Gastrocnemius medialis (tissue), 4 donors: Measurements from ENCODE around the gene AP5Z1. TPM values are rescaled to one million over a fixed set of nuclear protein-coding genes. Genes with fewer than 3 reads are reported as not detected.

Experiments used
- ATAC-seq, 2 donors: fragments of 150-250 bp; one replicate each; pipeline ENCODE4 v1.9.1; 2016
- DNase-seq, 2 donors: peaks; one replicate each; pipeline ENCODE4 v3.0.0-alpha.2; 2019
- H3K27ac ChIP-seq, 4 donors: fragments of 200-600 bp; sonication (generic); 1 replicate in 1 of 4; 2 replicates in 3 of 4; pipeline ENCODE4 v1.5.1; 2016 to 2018; ENCODE audit warnings: mild to moderate bottlenecking in 2 of 4, moderate library complexity in 1 of 4
- H3K27me3 ChIP-seq, 3 donors: fragments of 200-600 bp; sonication (generic) in 2 of 3; 1 replicate in 1 of 3; 2 replicates in 2 of 3; pipeline versions ENCODE4 v1.5.1 to v1.6.0; 2016 to 2019; ENCODE audit warnings: mild to moderate bottlenecking in 1 of 3, moderate library complexity in 1 of 3
- H3K36me3 ChIP-seq, 2 donors: fragments of 200-600 bp; sonication (generic) in 1 of 2; one replicate each; pipeline ENCODE4 v1.5.1; 2017 to 2018
- H3K4me1 ChIP-seq, 2 donors: fragments of 200-600 bp; sonication (generic) in 1 of 2; one replicate each; pipeline ENCODE4 v1.5.1; 2016 to 2017; ENCODE audit warnings: mild to moderate bottlenecking in 2 of 2
- H3K4me3 ChIP-seq, 4 donors: fragments of 200-600 bp; sonication (generic) in 3 of 4; 1 replicate in 1 of 4; 2 replicates in 3 of 4; pipeline ENCODE4 v1.5.1; 2016 to 2019; ENCODE audit warnings: mild to moderate bottlenecking in 2 of 4
- H3K9me3 ChIP-seq, 3 donors: fragments of 200-600 bp; sonication (generic) in 2 of 3; 1 replicate in 1 of 3; 2 replicates in 2 of 3; pipeline ENCODE4 v1.5.1; 2016 to 2019
- POLR2A ChIP-seq, 2 donors: fragments of 450-650 bp; IDR thresholded peaks; one replicate each; pipeline ENCODE4 v1.6.1; 2017; ENCODE audit warnings: antibody characterized with exemption in 2 of 2, mild to moderate bottlenecking in 2 of 2, moderate library complexity in 2 of 2
- in situ Hi-C, 4 donors: fragments of 200-750 bp; cut with MboI; loops; one replicate each; pipeline versions ENCODE4 v1.15.0 to v1.8.0; 2017; ENCODE audit warnings: low sequenced_read_pairs in 4 of 4
- intact Hi-C: fragments of 100-400 bp; cut with DNase I; formaldehyde crosslinking; loops from one replicate; pipeline ENCODE4 v1.15.1; 2023; ENCODE audit warnings: low total_unique reads
- microRNA-seq, 2 donors: library from miRNA; unstranded; fragments of <30 nt; microRNA quantifications; one replicate each; pipeline ENCODE4, GENCODE V29; 2016; ENCODE audit warnings: borderline replicate concordance in 2 of 2
- total RNA-seq, 4 donors: library from RNA; depleted of rRNA; stranded (reverse); fragments of >200 nt; gene quantifications; one replicate each; pipeline versions ENCODE4 v1.1.0 to v1.2.3, GENCODE V29; 2016
- TF ChIP-seq, protein P1 (sequence below), 5 experiments: fragments of 450-650 bp in 3 of 5; fragments of 200-600 bp in 2 of 5; sonication (generic) in 2 of 5; IDR thresholded peaks in 4 of 5; conservative IDR thresholded peaks in 1 of 5; 1 replicate in 4 of 5; 2 replicates in 1 of 5; pipeline ENCODE4 v1.5.1; 2016 to 2019; ENCODE audit warnings: antibody characterized with exemption in 5 of 5, mild to moderate bottlenecking in 3 of 5, moderate library complexity in 3 of 5

AP5Z1 gene
- total RNA-seq, 4 donors from 2014 or later = 10.2 to 18.1 (median 14.6) TPM

DNA sequence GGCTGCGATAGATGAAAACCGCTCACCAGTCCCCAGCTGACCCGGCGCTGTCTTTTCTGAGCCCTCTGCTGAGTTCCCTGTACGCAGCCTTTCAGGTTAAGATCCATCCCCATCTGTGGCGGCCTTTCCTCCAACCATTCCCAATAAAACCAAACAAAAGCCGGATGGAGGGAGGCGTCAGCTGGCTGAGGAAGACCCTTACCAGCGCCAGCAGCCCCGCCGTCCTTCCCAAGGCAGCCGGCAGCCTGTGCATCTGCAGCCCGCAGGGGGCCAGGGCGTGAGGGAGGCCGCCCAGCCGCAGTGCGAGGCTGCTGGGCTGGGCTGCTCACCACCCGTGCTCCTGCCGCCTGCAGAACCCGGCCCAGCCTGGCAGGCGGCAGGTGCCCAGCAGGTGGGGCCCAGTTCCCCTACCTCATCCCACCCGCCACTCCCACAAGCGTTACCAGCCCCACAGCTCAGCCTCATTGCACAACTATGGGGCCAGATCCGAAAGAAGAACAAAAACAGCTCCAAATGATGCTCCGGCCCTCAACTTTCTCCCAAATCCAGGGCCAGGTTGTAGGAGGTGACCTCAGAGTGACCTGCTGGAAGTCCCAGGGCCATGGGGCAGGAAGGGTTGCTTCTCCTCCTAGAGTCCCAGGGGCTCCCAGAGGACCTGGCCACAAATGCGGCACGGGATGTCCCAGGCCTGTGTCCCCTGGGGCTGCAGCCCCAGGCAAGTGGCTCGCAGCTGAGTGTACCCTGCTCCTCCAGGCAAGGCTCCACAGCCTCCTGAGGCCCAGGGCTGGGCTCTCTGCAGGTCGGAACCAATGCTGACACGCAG, 62.6 kb downstream of the AP5Z1 start:
- intact Hi-C loops (no loop called here), in situ Hi-C loops (no loop called here)
- H3K36me3 ChIP-seq = no peaks in the 10 kb centered on the region
- no peaks in the 10 kb centered on the region for H3K9me3 ChIP-seq
- DNase-seq (no peak), ATAC-seq (peak in 1 of 2 donors; percentile 39)
- no peak overlapping the region for H3K4me3 ChIP-seq
- no peaks in the 10 kb centered on the region for H3K27me3 ChIP-seq
- TF ChIP-seq, protein P1, sequence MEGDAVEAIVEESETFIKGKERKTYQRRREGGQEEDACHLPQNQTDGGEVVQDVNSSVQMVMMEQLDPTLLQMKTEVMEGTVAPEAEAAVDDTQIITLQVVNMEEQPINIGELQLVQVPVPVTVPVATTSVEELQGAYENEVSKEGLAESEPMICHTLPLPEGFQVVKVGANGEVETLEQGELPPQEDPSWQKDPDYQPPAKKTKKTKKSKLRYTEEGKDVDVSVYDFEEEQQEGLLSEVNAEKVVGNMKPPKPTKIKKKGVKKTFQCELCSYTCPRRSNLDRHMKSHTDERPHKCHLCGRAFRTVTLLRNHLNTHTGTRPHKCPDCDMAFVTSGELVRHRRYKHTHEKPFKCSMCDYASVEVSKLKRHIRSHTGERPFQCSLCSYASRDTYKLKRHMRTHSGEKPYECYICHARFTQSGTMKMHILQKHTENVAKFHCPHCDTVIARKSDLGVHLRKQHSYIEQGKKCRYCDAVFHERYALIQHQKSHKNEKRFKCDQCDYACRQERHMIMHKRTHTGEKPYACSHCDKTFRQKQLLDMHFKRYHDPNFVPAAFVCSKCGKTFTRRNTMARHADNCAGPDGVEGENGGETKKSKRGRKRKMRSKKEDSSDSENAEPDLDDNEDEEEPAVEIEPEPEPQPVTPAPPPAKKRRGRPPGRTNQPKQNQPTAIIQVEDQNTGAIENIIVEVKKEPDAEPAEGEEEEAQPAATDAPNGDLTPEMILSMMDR (IDR thresholded peaks at IDR 0.05 in 4 of 5, conservative IDR thresholded peaks at IDR 0.05 in 1 of 5) = no peak
- no peak for TF ChIP-seq POLR2A (IDR thresholded peaks at IDR 0.05)
- no peaks in the 10 kb centered on the region for H3K4me1 ChIP-seq
- no peak overlapping the region for H3K27ac ChIP-seq

DNA sequence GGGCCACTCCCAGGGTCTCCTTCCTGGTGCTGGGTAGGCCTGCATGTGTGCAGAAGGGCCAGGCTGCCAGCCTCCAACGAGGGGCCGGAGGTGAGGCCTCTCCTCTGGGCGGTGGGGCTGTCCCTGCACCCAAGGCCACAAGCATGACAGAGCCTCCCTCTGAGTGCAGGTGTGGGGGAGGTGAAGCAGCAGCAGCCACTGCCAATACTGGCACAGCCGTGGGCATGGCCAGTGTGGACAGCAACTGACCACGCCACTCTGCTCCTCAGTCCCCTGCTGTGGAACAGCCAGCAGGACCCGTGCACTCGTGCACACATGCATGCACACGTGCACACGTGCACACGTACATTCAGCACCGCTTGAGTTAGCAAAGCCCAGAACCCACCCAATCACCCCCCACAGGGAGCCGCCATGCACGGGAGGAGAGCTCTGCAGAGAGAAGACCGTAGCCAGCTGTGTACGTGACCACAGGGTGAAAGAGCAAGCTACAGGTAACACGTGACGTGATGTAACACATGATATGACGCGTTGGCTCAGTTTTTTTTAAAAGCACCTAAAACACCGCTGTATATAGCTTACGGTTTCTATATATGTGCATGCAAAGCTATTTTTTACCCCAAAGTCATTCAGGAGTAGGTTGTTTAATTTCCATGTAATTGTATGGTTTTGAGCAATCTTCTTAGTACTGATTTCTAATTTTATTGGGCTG, 63.4 kb downstream of the AP5Z1 start:
- no peaks in the 10 kb centered on the region for H3K4me1 ChIP-seq
- DNase-seq = no peak
- in situ Hi-C loops (no loop called here), intact Hi-C loops (no loop called here)
- no peak overlapping the region for H3K27ac ChIP-seq
- no peaks in the 10 kb centered on the region for H3K9me3 ChIP-seq
- H3K27me3 ChIP-seq = no peaks in the 10 kb centered on the region
- no peaks in the 10 kb centered on the region for H3K36me3 ChIP-seq
- no peak for ATAC-seq
- TF ChIP-seq POLR2A (IDR thresholded peaks at IDR 0.05) = no peak
- TF ChIP-seq, protein P1 (IDR thresholded peaks at IDR 0.05 in 4 of 5, conservative IDR thresholded peaks at IDR 0.05 in 1 of 5) = no peak
- no peak overlapping the region for H3K4me3 ChIP-seq

DNA sequence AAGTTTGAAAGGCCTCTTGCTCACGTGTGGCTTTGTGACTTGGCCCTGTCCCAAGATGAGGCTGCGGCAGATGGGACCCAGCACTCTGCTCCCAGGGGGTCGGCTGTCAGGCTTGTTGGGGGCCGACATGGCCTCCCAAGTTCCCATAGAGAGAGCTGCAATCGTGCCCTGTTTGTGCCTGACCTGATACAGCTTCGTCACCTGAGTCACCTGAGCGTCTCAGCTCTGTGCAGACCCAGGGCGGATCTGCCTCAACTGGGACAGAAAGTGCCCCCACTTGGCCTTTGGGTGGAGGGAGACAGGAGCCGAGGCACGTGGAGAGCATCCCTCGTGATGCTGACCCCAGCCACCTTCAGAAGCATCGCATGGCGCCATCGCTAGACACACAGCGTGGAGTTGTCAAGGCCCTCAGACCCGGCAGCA, 64.7 kb downstream of the AP5Z1 start:
- Histone ChIP-seq H3K27ac (no peak overlapping the region), H3K9me3 (no peaks in the 10 kb centered on the region), H3K27me3 (no peaks in the 10 kb centered on the region), H3K4me1 (no peaks in the 10 kb centered on the region), H3K4me3 (no peak overlapping the region), H3K36me3 (no peaks in the 10 kb centered on the region)
- ATAC-seq (no peak), DNase-seq (no peak)
- intact Hi-C loops = no loop called here
- TF ChIP-seq, protein P1 (IDR thresholded peaks at IDR 0.05 in 4 of 5, conservative IDR thresholded peaks at IDR 0.05 in 1 of 5) = no peak
- TF ChIP-seq POLR2A (IDR thresholded peaks at IDR 0.05) = no peak
- in situ Hi-C loops = no loop called here

Small RNA genes lying within 50 kb of the gene (microRNA-seq; reads per million reads assigned to microRNA genes)
- 0 to 0.85 reads per million in 2 donors for gene MIR4656

Other genes starting within 250 kb of the AP5Z1 start
- gene FOXK1, start 93.3 kb upstream of the AP5Z1 start, total RNA-seq = 10 to 100 TPM in 3 of 4 donors, 1 to 10 TPM in 1; 9.8 to 43.6 (median 18.8) TPM
- gene PAPOLB, start 86.4 kb downstream of the AP5Z1 start, total RNA-seq = under 1 TPM in 1 of 4 donors, not detected in 3; 0.10 TPM
- gene RADIL, start 108.1 kb downstream of the AP5Z1 start, total RNA-seq = 10 to 100 TPM in 1 of 4 donors, 1 to 10 TPM in 3; 2.1 to 12.1 (median 5.0) TPM
- not detected for gene MMD2, start 183.6 kb downstream of the AP5Z1 start, total RNA-seq